NCI-H2196 treated with DMSO at 0.1 percent for 48 hours (cell line): ENCODE measurements around the gene MEAK7.

Experiments used
- DNase-seq: peaks from one replicate; lab custom pipeline; 2025; ENCODE audit not compliant: unreplicated experiment; lab: John Stamatoyannopoulos, UW

The MEAK7 gene

DNA sequence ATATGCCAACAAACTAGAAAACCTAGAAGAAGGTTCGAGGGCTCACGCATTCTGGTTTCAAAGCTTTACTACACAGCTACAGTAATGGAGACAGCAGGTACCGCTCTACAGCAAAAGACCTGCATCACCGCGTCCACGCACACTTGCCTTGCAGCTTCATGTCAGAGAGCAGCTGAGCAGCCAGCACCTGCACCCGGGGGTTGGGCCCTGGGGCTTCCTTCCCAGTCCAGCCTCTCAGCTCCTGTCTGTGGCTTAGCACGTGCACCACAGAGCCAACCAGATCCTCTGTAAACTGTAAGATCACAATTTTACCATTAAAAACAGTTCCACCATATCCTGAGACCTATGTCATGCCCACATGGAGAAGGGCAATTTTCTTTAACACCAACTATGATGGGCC, 15.3 kb downstream of the MEAK7 start:
- no peak for DNase-seq

GRCh38 chr16:84487358-84487757, 17.1 kb downstream of the MEAK7 start:
- DNase-seq: no peak

- no peak for DNase-seq
Measured at GRCh38 chr16:84486551-84487235, 17.8 kb downstream of the MEAK7 start.

GRCh38 chr16:84486126-84486525, 18.3 kb downstream of the MEAK7 start:
- DNase-seq: no peak

DNA sequence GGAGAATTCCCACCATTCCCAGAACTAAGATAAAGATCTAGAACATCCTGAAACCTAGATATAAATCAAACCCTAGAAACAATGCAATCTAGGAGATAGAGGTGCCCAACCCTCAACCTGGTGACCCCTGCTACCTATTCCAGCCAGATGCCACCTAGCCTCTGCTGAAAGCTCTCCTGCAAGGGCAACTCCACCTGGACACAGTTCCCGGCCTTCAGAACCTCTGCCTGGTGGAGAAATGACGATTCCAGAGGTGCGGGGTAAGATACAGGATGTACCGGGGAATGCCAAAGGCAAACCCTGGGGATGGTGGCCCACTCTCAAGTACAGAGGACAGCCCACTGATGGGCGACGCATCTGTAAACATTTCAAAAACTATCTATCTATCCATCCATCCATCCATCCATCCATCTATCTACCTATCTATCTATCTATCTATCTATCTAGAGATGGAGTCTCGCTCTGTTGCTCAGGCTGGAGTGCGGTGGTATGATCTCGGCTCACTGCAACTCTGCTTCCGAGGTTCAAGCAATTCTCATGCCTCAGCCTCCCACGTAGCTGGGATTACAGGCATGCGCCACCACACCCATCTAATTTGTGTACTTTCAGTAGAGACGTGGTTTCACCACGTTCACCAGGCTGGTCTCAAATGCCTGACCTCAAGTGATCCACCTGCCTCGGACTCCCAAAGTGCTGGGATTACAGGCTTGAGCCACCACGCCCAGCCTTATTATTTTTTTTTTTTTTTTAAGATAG, 19.0 kb downstream of the MEAK7 start:
- DNase-seq: no peak

DNA sequence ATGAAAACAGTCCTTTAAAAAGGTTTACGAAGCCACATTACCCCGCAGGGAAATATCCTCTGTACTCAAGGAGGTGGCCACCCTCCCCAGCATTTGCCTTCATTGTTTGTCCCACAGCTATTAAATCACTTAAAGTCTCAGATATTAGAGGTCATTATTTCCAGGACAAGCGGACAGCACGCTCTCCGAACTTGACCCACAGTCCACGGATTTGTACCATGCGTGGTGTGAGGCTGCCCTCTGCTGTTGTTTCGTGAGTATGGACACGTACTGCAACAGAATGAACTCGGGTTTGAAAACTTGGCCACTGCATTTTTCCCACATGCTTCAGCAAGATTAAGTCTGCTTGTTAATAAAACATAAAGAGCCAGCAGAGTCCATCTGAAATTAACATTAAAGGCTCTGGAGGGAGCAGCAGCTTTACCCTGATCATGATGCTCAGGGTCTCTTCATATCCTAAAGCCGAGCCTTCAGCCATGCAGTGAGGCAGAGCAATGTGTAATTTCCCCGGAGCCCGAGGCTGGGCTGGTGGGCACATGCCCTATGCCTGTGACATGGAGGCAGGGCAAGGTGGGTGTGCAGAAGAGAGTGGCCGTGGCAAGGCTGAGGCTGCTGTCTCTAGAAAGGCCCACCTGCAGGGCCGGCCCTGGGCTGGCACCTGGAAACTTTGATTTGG, 19.7 kb downstream of the MEAK7 start:
- no peak for DNase-seq

- DNase-seq: no peak
Measured at GRCh38 chr16:84483882-84484565, 20.4 kb downstream of the MEAK7 start.

DNA sequence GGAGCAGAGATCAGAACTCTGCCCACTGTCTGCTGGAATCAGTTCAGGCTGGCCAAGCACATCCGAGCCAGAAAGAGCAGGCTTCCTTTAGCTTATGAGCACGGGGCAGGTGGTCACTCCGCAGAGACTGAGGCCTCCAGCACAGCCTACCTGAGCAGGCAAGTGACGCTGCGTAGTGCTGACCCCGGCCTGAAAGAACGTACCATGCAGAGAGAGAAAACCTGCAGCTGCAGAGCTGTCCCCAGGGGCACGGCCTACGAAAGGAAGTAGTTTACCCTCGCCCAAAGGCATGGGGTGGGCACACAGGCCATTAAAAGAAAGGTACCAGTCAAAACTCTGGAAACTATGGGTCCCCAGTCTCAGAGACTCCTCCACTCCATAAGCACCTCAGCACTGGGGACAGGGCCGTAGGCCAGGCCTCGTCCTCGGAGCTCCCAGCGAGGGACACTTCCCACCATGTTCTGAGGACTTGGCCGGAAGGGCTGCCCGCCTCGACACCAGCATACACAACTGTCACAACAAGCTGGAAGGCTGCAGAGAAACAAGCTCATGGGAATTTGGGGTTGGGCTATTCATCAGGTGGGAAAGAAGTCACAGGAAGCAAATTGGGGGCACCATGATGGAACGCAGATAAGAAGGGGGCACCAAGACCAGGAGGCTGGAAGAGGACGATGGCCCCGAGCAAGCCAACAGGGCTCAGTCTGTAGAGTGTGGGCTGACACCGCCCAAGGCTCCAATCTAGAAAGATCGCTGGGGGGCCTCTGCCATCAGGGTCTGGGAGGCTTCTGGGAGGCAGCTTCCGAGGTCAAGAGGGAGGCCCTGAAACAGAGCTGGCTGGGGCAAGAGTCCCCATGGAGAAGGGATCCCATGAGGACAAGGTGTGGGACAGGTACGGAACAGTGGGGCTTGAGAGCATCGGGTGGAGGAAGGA, 21.2 kb downstream of the MEAK7 start:
- no peak for DNase-seq

DNA sequence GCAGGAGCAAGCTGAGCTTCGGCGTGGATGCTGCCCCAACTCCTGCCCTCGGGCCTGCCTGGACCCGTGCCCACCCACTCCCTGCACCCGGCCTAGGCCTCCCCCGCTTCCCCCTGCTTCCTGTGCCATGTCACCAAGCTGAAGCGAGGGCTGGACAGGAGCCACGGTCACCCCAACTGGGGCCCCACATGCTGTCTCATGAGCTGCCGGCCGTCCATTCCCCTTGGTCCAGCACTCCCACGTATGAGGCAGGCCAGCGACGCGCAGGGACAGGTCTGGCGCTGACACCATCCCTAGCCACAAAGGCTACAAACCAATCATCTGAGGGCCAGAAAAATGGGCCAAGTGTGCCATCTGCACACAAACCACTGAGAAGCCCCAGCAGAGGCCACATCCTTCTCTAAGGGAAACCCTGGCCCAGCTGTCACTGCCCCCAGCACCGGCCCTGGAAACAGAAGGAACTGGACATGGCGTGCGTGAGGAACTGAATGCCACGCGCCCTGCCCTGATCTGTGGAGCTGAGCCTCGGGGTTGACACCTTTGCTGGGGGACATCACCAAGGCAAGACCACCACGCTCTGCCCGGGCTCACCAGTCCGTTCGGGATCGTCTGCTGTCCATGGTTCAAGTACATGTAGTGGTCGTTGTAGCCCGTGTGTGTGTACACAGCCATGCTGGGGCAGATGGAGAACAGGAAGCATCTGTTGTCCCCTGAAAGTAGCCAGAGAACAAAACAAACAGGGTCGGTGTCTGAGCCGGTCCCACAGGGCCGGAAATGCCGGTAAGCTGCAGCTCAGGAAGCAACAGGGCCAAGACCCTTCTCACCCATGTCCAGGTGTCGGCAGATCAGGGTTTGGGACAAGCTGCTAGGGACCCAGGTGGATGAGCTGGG, 22.2 kb downstream of the MEAK7 start:
- no peak for DNase-seq

GRCh38 chr16:84481051-84481735, 23.3 kb downstream of the MEAK7 start:
- no peak for DNase-seq

- no peak for DNase-seq
Measured at GRCh38 chr16:84479716-84480450, 24.6 kb downstream of the MEAK7 start.

- DNase-seq: no peak
Measured at GRCh38 chr16:84478172-84478947, 26.1 kb downstream of the MEAK7 start.

DNA sequence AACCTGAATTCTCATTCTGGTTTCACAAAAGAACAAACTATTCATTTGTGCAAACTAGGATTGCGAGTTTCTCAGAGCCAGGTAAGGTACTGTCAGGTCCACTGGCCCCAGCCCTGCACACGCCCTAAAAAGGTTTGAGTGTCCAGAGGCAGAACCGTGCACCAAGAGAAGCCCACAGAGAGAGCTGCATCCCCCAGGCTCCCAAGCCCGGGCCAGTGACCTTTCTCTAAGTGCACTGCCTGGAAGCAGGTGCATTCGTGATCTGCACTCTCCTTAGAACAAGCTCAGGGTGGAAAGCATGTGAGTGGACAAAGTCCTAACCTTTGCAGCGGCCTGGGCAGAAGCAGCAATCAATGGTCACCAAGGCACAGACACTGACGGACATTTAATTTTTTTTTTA, 26.8 kb downstream of the MEAK7 start:
- no peak for DNase-seq

DNA sequence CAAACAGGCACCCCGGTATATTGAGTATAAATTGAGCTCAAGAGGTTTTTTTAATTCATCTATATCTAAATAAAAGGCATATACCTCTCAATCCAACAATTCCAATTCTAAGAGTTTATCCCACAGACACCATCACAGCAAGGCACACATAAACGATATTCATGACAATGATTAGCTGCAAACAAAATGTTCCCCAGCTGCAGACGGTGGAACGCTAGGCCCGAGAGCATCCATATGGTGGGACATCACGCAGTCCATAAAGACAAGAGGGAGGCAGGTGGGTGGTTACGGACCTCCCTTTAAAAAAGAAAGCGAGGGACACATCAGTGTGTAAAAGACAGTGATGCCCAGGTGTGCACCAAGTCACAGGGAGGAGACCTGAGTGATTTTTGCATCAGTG, 28.1 kb downstream of the MEAK7 start:
- DNase-seq: no peak

DNA sequence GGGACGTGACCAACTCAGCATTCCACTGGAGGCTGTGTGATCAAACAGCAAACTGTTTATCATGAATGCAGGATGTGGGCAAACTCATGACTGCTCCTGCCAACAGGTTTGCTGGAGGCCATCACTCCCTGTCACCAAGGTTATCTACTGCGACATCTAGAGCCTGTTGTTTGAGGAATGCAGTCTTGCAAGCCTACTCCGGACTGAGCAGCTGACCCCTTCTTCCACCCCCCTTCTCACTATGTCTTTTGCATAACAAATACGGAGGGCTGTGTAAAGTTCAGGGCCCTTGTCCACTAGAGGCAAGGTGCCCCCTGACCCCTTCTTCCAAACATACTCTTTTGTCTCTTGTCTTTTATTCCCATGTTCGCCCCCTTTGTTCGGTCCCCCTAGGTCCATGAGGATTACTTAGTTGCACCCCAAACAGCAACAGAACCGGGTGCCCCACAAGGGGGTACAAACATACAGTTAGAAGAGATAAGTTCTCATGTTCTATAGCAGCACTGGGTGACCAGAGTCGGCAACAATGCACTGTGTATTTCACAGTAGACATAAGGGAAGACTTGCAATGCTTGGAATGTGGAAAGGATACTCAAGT, 28.7 kb downstream of the MEAK7 start:
- DNase-seq: no peak

GRCh38 chr16:84471966-84472365, 32.5 kb downstream of the MEAK7 start:
- DNase-seq: no peak

DNA sequence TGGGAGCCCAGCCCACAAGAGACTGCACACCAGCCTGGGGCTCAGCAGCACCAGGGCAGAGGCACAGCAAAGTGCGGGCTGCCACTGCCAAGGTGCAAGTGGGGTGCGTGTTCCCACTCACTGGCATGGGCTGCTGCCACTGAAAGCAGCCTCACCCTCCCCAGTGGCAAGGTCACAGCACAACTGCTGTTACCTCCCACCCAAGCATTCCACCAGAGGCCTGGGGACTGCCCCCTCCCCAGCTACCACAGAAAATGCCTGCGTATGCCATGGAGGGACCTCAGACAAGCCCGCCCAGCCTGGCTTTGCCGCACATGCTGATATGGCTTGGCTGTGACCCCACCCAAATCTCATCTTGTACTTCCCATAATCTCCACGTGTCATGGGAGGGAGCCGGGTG, 33.1 kb downstream of the MEAK7 start:
- DNase-seq: no peak
